BLaER1 treated with 17β-estradiol and CSF1 and Interleukin-3, amounts not matched to agents 10 nM and 100 nM (cell line): ENCODE results near the gene GABRR3.
A peak's percentile ranks its signal among the peaks of the same experiment; 100 is the strongest.
"Not testable (repeated sequence)": the region's sequence is repeated elsewhere in the genome, so short reads cannot be mapped to it uniquely, and the experiment has no call there.

Experiments used
- H3K27ac ChIP-seq, 11 experiments: shearing (Covaris generic); formaldehyde crosslinking; 2 replicates each; pipeline ENCODE4 v1.8.1; 2022
- H3K27me3 ChIP-seq, 11 experiments: shearing (Covaris generic); formaldehyde crosslinking; 2 replicates each; pipeline ENCODE4 v1.8.1; 2022
- H3K36me3 ChIP-seq, 11 experiments: shearing (Covaris generic); formaldehyde crosslinking; 2 replicates each; pipeline ENCODE4 v1.8.1; 2022
- H3K4me1 ChIP-seq, 10 experiments: shearing (Covaris generic); formaldehyde crosslinking; 2 replicates each; pipeline ENCODE4 v1.8.1; 2022
- H3K4me2 ChIP-seq, 11 experiments: shearing (Covaris generic); formaldehyde crosslinking; 2 replicates each; pipeline ENCODE4 v1.8.1; 2022
- H3K4me3 ChIP-seq, 10 experiments: shearing (Covaris generic); formaldehyde crosslinking; 2 replicates each; pipeline ENCODE4 v1.8.1; 2022
- H3K9ac ChIP-seq, 11 experiments: shearing (Covaris generic); formaldehyde crosslinking; 2 replicates each; pipeline ENCODE4 v1.8.1; 2022
- H3K9me3 ChIP-seq, 11 experiments: shearing (Covaris generic); formaldehyde crosslinking; replicated peaks in 1 of 11; 2 replicates each; pipeline ENCODE4 v1.8.1; 2022
- H4K20me1 ChIP-seq, 11 experiments: shearing (Covaris generic); formaldehyde crosslinking; 2 replicates each; pipeline ENCODE4 v1.8.1; 2022
- Cebpa-rat ChIP-seq, 11 experiments: shearing (Covaris generic); IDR thresholded peaks; 2 replicates each; pipeline ENCODE4 v1.8.1; 2022

GABRR3 gene

DNA sequence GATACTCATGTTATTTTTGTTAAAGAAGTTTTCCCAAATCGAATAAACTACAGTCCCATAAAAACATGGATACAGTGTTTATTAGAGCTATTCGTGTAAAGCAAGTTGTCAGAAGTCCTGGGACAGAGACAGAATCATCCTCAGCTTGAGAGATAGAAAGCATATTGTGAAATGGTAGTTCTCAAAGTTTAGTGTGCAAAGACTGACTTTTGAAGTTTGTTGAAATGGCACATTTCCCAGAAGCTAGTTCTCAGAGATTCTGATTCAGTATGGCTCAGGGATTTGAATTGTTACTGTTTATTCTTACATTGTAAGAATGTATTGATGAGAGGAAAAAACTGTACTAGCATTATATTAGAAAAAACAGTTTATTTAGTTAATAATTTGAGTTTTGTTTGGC lies 22.1 kb downstream of the GABRR3 start:
- no peak overlapping the region for H3K4me3 ChIP-seq
- TF ChIP-seq Cebpa-rat (IDR thresholded peaks at IDR 0.05) = no peak
- peak overlapping the region in 2 of 11 experiments; percentile 22 to 30; a peak in 1 of 22 replicates for H3K27ac ChIP-seq
- H3K36me3 ChIP-seq = no peaks in the 10 kb centered on the region
- H4K20me1 ChIP-seq = no peaks in the 10 kb centered on the region
- H3K4me2 ChIP-seq = peak overlapping the region in 2 of 11 experiments; percentile 61 to 67; a peak in 3 of 22 replicates
- no peaks in the 10 kb centered on the region for H3K9me3 ChIP-seq
- H3K4me1 ChIP-seq = peaks cover 0 to 25% (median 5%) of the 10 kb centered on the region in 10 experiments; a peak in 9 of 20 replicates
- no peak overlapping the region for H3K9ac ChIP-seq
- H3K27me3 ChIP-seq = no peaks in the 10 kb centered on the region

DNA sequence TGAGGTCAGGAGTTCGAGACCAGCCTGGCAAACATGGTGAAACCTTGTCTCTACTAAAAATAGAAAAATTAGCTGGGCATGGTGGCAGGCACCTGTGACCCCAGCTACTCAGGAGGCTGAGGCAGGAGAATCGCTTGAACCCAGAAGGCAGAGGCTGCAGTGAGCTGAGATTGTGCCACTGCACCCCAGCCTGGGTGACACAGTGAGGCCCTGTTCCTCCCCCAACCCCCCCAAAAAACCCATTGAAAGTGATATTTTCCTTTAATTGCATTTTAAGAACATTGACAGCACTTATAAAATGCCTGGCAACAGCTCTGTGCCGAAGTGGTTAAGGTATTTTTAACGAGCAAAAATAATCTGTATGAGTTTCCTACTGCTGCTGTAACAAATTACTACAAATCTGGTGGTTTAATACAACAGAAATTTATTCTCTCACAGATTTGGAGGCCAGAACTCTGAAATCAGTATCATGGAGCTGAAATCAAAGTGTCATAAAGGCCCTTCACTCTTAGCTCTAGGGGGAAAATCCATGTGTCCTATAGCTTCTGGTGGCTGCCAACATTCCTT lies 24.1 kb downstream of the GABRR3 start:
- not testable (repeated sequence) for H4K20me1 ChIP-seq, H3K36me3 ChIP-seq, H3K27me3 ChIP-seq, H3K9ac ChIP-seq, H3K4me2 ChIP-seq, H3K27ac ChIP-seq, H3K4me3 ChIP-seq, H3K9me3 ChIP-seq
- peaks cover 0 to 25% (median 5%) of the 10 kb centered on the region in 10 experiments; a peak in 9 of 20 replicates for H3K4me1 ChIP-seq

DNA sequence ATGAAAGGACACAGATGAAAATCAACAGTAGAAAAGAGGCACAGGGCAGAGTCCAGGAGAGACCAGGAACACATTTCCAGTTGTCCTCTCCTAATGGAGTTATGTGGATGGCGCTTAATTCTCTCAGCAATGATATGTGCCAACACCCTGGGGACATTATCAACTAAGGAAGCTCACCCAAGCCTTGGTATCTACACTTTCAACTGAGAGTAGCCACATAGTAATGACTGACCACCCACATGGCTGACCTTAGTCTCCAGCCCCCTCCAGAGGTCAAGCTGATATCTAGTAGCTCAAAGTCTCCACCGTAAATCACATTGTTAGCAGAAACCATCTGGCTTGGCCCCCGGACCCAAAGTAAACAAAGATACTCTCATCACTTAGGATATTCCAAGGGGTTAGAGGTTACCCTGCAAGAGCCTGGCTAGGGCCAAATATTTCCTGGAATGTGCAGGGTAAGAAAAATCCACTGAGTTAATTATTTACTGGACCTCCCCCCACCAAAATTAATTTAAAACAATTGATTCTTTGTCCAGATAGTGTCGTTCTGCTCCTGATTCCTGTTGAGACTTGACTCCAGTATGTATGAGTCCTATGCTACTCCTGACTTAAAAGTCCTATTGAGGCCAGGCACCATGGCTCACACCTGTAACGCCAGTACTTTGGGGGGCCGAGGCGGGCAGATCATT lies 24.8 kb downstream of the GABRR3 start:
- H4K20me1 ChIP-seq = no peaks in the 10 kb centered on the region
- H3K27ac ChIP-seq = no peak overlapping the region
- no peaks in the 10 kb centered on the region; a peak in 1 of 22 replicates for H3K27me3 ChIP-seq
- peaks cover 0 to 25% (median 5%) of the 10 kb centered on the region in 10 experiments; a peak in 9 of 20 replicates for H3K4me1 ChIP-seq
- TF ChIP-seq Cebpa-rat (IDR thresholded peaks at IDR 0.05) = no peak
- no peaks in the 10 kb centered on the region for H3K36me3 ChIP-seq
- no peak overlapping the region for H3K4me2 ChIP-seq
- H3K9me3 ChIP-seq = no peaks in the 10 kb centered on the region
- no peak overlapping the region for H3K4me3 ChIP-seq
- H3K9ac ChIP-seq = no peak overlapping the region

DNA sequence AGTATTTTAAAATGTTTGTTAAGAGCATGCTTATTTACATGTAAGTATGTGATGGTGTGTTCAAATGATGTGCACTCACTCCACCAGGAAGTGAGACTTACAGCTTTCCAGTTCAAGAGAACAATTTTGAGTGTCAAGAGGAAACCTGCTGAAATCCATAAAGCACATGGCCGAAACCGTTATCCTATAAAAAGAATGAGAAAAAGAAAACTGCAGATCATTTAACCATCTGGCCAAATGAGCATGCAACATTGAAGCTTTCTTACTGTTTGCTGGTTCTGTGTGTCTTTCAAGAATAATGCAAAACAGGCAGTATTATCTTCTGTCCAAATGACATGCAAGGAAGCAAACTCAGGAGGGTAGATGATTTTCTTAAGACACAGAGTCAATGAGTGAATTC lies 26.3 kb downstream of the GABRR3 start:
- Histone ChIP-seq H3K4me3 (no peak overlapping the region), H3K36me3 (no peaks in the 10 kb centered on the region), H3K27ac (no peak overlapping the region), H3K9me3 (no peaks in the 10 kb centered on the region), H3K27me3 (no peaks in the 10 kb centered on the region; a peak in 1 of 22 replicates), H4K20me1 (no peaks in the 10 kb centered on the region), H3K9ac (no peak overlapping the region), H3K4me2 (peak overlapping the region in 1 of 11 experiments; percentile 26; a peak in 1 of 22 replicates), H3K4me1 (peaks cover 0 to 20% (median 8%) of the 10 kb centered on the region in 10 experiments; a peak in 11 of 20 replicates)
- no peak for TF ChIP-seq Cebpa-rat (IDR thresholded peaks at IDR 0.05)

GRCh38 chr3:98005438-98005837 lies 29.7 kb downstream of the GABRR3 start:
- TF ChIP-seq Cebpa-rat (IDR thresholded peaks at IDR 0.05) = no peak
- no peaks in the 10 kb centered on the region for H4K20me1 ChIP-seq
- H3K9ac ChIP-seq = no peak overlapping the region
- no peaks in the 10 kb centered on the region for H3K9me3 ChIP-seq
- no peaks in the 10 kb centered on the region; a peak in 1 of 22 replicates for H3K27me3 ChIP-seq
- H3K36me3 ChIP-seq = no peaks in the 10 kb centered on the region
- no peak overlapping the region for H3K4me3 ChIP-seq
- peaks cover 0 to 21% (median 7%) of the 10 kb centered on the region in 10 experiments; a peak in 9 of 20 replicates for H3K4me1 ChIP-seq
- no peak overlapping the region for H3K4me2 ChIP-seq
- no peak overlapping the region for H3K27ac ChIP-seq

DNA sequence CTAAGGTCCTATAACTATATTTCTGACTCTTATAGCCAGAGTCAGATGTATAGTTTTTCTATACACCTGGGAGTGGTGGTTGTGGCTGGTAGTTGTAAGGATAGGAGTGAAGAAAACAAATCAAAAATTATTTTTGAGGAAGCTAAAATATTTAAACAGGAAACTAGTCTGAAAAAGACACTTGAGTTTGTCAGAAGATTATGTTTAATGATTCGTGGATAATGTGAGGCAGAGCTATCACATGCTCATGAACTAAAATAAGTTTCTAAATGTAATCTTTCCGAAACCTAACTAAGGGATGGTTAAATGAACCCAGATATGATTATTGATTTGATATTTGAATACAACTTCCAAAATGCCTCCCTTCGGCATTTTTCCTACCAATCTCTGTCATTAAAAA lies 30.4 kb downstream of the GABRR3 start:
- peak overlapping the region in 4 of 11 experiments; percentile 0 to 59 (median 20); a peak in 6 of 22 replicates for H3K4me2 ChIP-seq
- H3K9ac ChIP-seq = no peak overlapping the region

DNA sequence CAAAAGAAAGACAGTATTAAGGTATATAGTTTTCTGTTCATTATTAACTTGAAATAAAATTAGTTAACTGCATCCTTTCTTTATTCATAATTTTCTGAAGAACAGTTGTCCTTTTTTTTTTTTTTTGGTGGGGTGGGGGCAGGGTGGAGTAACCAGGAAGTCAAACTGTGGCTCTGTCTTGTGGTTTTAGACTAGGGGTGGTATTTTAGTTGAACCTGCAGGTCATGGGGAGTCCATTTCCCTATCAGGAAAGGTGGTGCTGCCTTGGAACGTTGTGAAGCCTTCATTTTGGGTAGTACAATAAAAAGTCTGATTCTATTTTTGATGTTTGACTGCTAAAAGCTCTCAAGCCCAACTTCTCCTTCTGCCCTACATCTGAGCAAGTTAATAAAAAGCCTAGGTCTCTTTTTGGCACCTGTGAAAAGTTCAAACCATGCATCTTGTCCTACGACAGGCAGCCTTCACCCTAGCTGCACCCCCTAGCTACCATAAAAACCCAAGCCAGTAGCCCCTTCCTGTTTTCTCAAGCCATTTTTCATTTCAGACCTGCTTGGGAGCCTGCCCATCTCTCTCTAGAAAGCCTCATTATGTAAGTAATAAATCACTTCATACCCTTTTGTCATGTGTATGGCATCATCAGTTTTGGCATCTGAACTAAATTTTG lies 31.7 kb downstream of the GABRR3 start:
- Histone ChIP-seq H3K4me3 (no peak overlapping the region), H3K27ac (no peak overlapping the region), H3K4me2 (peak overlapping the region in 5 of 11 experiments; percentile 8 to 29 (median 18); a peak in 6 of 22 replicates), H4K20me1 (no peaks in the 10 kb centered on the region), H3K9ac (no peak overlapping the region), H3K27me3 (no peaks in the 10 kb centered on the region; a peak in 1 of 22 replicates), H3K4me1 (peaks cover 0 to 14% (median 6%) of the 10 kb centered on the region in 10 experiments; a peak in 9 of 20 replicates), H3K9me3 (no peaks in the 10 kb centered on the region), H3K36me3 (no peaks in the 10 kb centered on the region)
- TF ChIP-seq Cebpa-rat (IDR thresholded peaks at IDR 0.05) = no peak

More for the DNA sequence above, 30.4 kb downstream of the GABRR3 start:
- H3K27ac ChIP-seq = no peak overlapping the region
- no peaks in the 10 kb centered on the region; a peak in 1 of 22 replicates for H3K27me3 ChIP-seq
- no peak for TF ChIP-seq Cebpa-rat (IDR thresholded peaks at IDR 0.05)
- H3K36me3 ChIP-seq = no peaks in the 10 kb centered on the region
- H3K4me1 ChIP-seq = peaks cover 0 to 21% (median 7%) of the 10 kb centered on the region in 10 experiments; a peak in 9 of 20 replicates
- no peaks in the 10 kb centered on the region for H3K9me3 ChIP-seq
- no peak overlapping the region for H3K4me3 ChIP-seq
- H4K20me1 ChIP-seq = no peaks in the 10 kb centered on the region

GRCh38 chr3:98002717-98003116 lies 32.4 kb downstream of the GABRR3 start:
- H3K9ac ChIP-seq = no peak overlapping the region
- H3K9me3 ChIP-seq = no peaks in the 10 kb centered on the region
- peaks cover 0 to 14% (median 6%) of the 10 kb centered on the region in 10 experiments; a peak in 9 of 20 replicates for H3K4me1 ChIP-seq
- H3K4me2 ChIP-seq = no peak overlapping the region
- H3K27ac ChIP-seq = no peak overlapping the region
- no peak overlapping the region for H3K4me3 ChIP-seq
- TF ChIP-seq Cebpa-rat (IDR thresholded peaks at IDR 0.05) = no peak
- no peaks in the 10 kb centered on the region for H4K20me1 ChIP-seq
- H3K27me3 ChIP-seq = no peaks in the 10 kb centered on the region; a peak in 1 of 22 replicates
- H3K36me3 ChIP-seq = no peaks in the 10 kb centered on the region

- Histone ChIP-seq H4K20me1 (no peaks in the 10 kb centered on the region), H3K4me3 (no peak overlapping the region), H3K27ac (no peak overlapping the region), H3K4me2 (no peak overlapping the region), H3K9ac (no peak overlapping the region), H3K9me3 (no peaks in the 10 kb centered on the region), H3K27me3 (no peaks in the 10 kb centered on the region), H3K4me1 (peaks cover 0 to 14% (median 6%) of the 10 kb centered on the region in 10 experiments; a peak in 9 of 20 replicates), H3K36me3 (no peaks in the 10 kb centered on the region)
- TF ChIP-seq Cebpa-rat (IDR thresholded peaks at IDR 0.05) = no peak
Measured at GRCh38 chr3:97999994-98000393, 35.1 kb downstream of the GABRR3 start.
